GM12878 (cell line): ENCODE data around the gene SAFB. TPM values are rescaled to one million over a fixed set of nuclear protein-coding genes. Genes with fewer than 3 reads are reported as not detected.

Experiments
- ATAC-seq: fragments of 200-7000 bp; cut with Tn5 transposase; 3 replicates; pipeline ENCODE4 v1.9.1; 2020; ENCODE audit warnings: mild to moderate bottlenecking, moderate library complexity
- BruUV-seq: library from RNA; stranded (reverse); fragments of 400-500 nt; replicated peaks from 2 replicates; lab custom pipeline; 2021; lab: Mats Ljungman, UMichigan
- CTCF ChIA-PET: fragments of 300-600 bp; sonication (Branson Sonifier 250); formaldehyde crosslinking; extraction: SDS; loops from one replicate; lab custom pipeline; 2021; ENCODE audit warnings: inconsistent platforms; lab: Yijun Ruan, JAX
- POLR2A ChIA-PET: fragments of 350-600 bp; formaldehyde crosslinking; extraction: SDS; loops from one replicate; lab custom pipeline; 2021; ENCODE audit warnings: inconsistent platforms; lab: Charles Lee
- RAD21 ChIA-PET: fragments of 300-600 bp; sonication (Branson Sonifier 250); formaldehyde crosslinking; loops from one replicate; lab custom pipeline; 2023; ENCODE audit warnings: antibody characterized with exemption; ENCODE audit not compliant: unreplicated experiment; lab: Charles Lee
- SMC1A ChIA-PET: fragments of 300-600 bp; sonication (Branson Sonifier 250); formaldehyde crosslinking; loops from one replicate; lab custom pipeline; 2023; ENCODE audit not compliant: unreplicated experiment, uncharacterized antibody; lab: Charles Lee
- DNase-seq: peaks from one replicate; pipeline ENCODE4 v3.0.0-alpha.2; 2011; ENCODE audit warnings: low read depth, low spot score
- FAIRE-seq: peaks from 3 replicates; lab custom pipeline; 2011; peaks lifted over from hg19 to GRCh38; lab: Jason Lieb, UNC
- H2AFZ ChIP-seq: 2 replicates; pipeline ENCODE4 v1.6.0; 2011; ENCODE audit warnings: low read depth, low read length, control low read depth; ENCODE audit not compliant: control insufficient read depth
- H3K27ac ChIP-seq: 2 replicates; pipeline ENCODE4 v1.5.1; 2011; ENCODE audit warnings: control low read depth; ENCODE audit not compliant: control insufficient read depth, insufficient read depth
- H3K27me3 ChIP-seq, 2 experiments: replicated peaks in 1 of 2; 2 replicates each; pipeline versions ENCODE4 v1.6.0 to v1.6.1; 2011; ENCODE audit warnings: low read length in 1 of 2; ENCODE audit not compliant: control insufficient read depth in 2 of 2, insufficient read depth in 2 of 2
- H3K36me3 ChIP-seq, 2 experiments: 2 replicates each; pipeline ENCODE4 v1.5.1; 2011; ENCODE audit warnings: low read length in 1 of 2; ENCODE audit not compliant: control insufficient read depth in 2 of 2, insufficient read depth in 2 of 2
- H3K4me1 ChIP-seq: 2 replicates; pipeline ENCODE4 v1.6.1; 2011; ENCODE audit warnings: mild to moderate bottlenecking, low read length, moderate library complexity, mixed read lengths; ENCODE audit not compliant: control insufficient read depth, insufficient read depth
- H3K4me2 ChIP-seq: 2 replicates; pipeline ENCODE4 v1.6.0; 2011; ENCODE audit warnings: control low read depth; ENCODE audit not compliant: control insufficient read depth, insufficient read depth
- H3K4me3 ChIP-seq: fragments of 200-600 bp; sonication (generic); 2 replicates; pipeline ENCODE4 v1.5.1; 2016
- H3K79me2 ChIP-seq: 2 replicates; pipeline ENCODE4 v1.6.0; 2011; ENCODE audit warnings: low read length; ENCODE audit not compliant: control insufficient read depth, insufficient read depth
- H3K9ac ChIP-seq: 2 replicates; pipeline ENCODE4 v1.8.0; 2011; ENCODE audit warnings: low read length, control low read depth, mixed read lengths; ENCODE audit not compliant: control insufficient read depth, insufficient read depth
- H3K9me3 ChIP-seq: replicated peaks from 3 replicates; pipeline ENCODE4 v1.5.1; 2011; ENCODE audit warnings: mild to moderate bottlenecking, low read length; ENCODE audit not compliant: control insufficient read depth, insufficient read depth
- H4K20me1 ChIP-seq: 2 replicates; pipeline ENCODE4 v1.6.0; 2011; ENCODE audit not compliant: control insufficient read depth, insufficient read depth
- CBX3 ChIP-seq: fragments of 200-600 bp; sonication (generic); IDR thresholded peaks from 2 replicates; pipeline ENCODE4 v1.6.1; 2016; ENCODE audit warnings: low read depth, borderline replicate concordance
- EP300 ChIP-seq, 2 experiments: fragments of 150-350 bp in 1 of 2; IDR thresholded peaks; 2 replicates each; pipeline ENCODE4 v1.6.1; 2011 to 2012; ENCODE audit warnings: low read depth in 2 of 2, low read length in 2 of 2, borderline replicate concordance in 1 of 2, improper control_type of control experiment in 1 of 2, inconsistent platforms in 1 of 2; ENCODE audit not compliant: control insufficient read depth in 1 of 2
- JUND ChIP-seq: IDR thresholded peaks from 2 replicates; pipeline ENCODE4 v1.6.1; 2012; ENCODE audit warnings: low read depth, mild to moderate bottlenecking, low read length, improper control_type of control experiment, moderate library complexity
- MEF2B ChIP-seq: fragments of 450-650 bp; IDR thresholded peaks from 2 replicates; pipeline ENCODE4 v1.6.1; 2018; ENCODE audit warnings: mild to moderate bottlenecking, moderate library complexity; ENCODE audit not compliant: partially characterized antibody, poor library complexity, severe bottlenecking
- MLLT1 ChIP-seq: fragments of 450-650 bp; IDR thresholded peaks from 2 replicates; pipeline ENCODE4 v1.6.1; 2016; ENCODE audit warnings: mild to moderate bottlenecking
- PML ChIP-seq: IDR thresholded peaks from 2 replicates; pipeline ENCODE4 v1.6.1; 2012; ENCODE audit warnings: low read length, inconsistent platforms
- POLR2A ChIP-seq: IDR thresholded peaks from 2 replicates; pipeline ENCODE4 v1.6.1; 2011; ENCODE audit warnings: low read depth, mild to moderate bottlenecking, low read length
- POLR2AphosphoS5 ChIP-seq: IDR thresholded peaks from 2 replicates; pipeline ENCODE4 v1.6.1; 2011; ENCODE audit warnings: mild to moderate bottlenecking, low read length, inconsistent platforms
- RELA ChIP-seq: fragments of 450-650 bp; IDR thresholded peaks from 2 replicates; pipeline ENCODE4 v1.8.0; 2014; ENCODE audit warnings: borderline replicate concordance; ENCODE audit not compliant: partially characterized antibody
- SMAD5 ChIP-seq: IDR thresholded peaks from 2 replicates; pipeline ENCODE4 v1.6.1; 2016; ENCODE audit warnings: antibody characterized with exemption, low read depth
- ZBTB11 ChIP-seq: fragments of 450-650 bp; formaldehyde crosslinking; IDR thresholded peaks from 2 replicates; pipeline ENCODE4 v1.5.0; 2022; ENCODE audit warnings: mild to moderate bottlenecking, missing genetic modification characterization
- WGBS: methylation state at CpG from one replicate; pipeline ENCODE4 v1.1.6; 2016; ENCODE audit warnings: low lambda C conversion rate; ENCODE audit not compliant: insufficient replicate concordance, insufficient coverage; ENCODE audit errors: missing lambda C conversion rate; 5-methylcytosine and 5-hydroxymethylcytosine counted together
- in situ Hi-C: fragments of 300-500 bp; cut with MboI; formaldehyde crosslinking; loops from 9 replicates; pipeline ENCODE4 v1.14.3; 2018; ENCODE audit warnings: mixed read lengths
- intact Hi-C: fragments of 100-400 bp; cut with micrococcal nuclease; formaldehyde crosslinking; loops from one replicate; pipeline ENCODE4 v1.14.2; 2022; ENCODE audit not compliant: unreplicated experiment
- polyA plus RNA-seq, 11 experiments: library from polyadenylated mRNA; depleted of rRNA in 4 of 11; unstranded in 6 of 11; stranded (reverse) in 5 of 11; fragments of >200 nt; fragmentation: Nextera tagmentation in 4 of 11; fragmentation: Illumina TruSeq in 1 of 11; extraction: Ambion mirVana in 4 of 11; extraction: Trizol in 1 of 11; gene quantifications; 1 replicate in 1 of 11; 2 replicates in 10 of 11; pipeline versions ENCODE4 v1.2.1 to v1.2.3, GENCODE V29; 2011 to 2016; ENCODE audit warnings: inconsistent platforms in 2 of 11, missing spikeins in 2 of 11, low read depth in 1 of 11
- total RNA-seq, 4 experiments: library from RNA; depleted of rRNA in 3 of 4; stranded (reverse); fragments of >200 nt in 3 of 4; fragmentation: Illumina TruSeq in 1 of 4; extraction: Trizol in 1 of 4; gene quantifications; 2 replicates each; pipeline versions ENCODE4 v1.2.1 to v1.2.3, GENCODE V29; 2013 to 2021

SAFB gene
- total and polyA plus RNA-seq, 10 of the 15 experiments (the other 5 are each of a cell fraction or from before 2014, with no cell fraction given) = 1.6 to 131 (median 61.2) TPM

GRCh38 chr19:5693195-5694166 lies 70.6 kb downstream of the SAFB start:
- BruUV-seq = no TSS peak

More at GRCh38 chr19:5693195-5694166, 70.6 kb downstream of the SAFB start:
- no peaks in the 10 kb centered on the region; the same call in none of the 2 replicates for H4K20me1 ChIP-seq
- peaks cover 49% of the 10 kb centered on the region for H3K79me2 ChIP-seq
- no peaks in the 10 kb centered on the region for H3K9me3 ChIP-seq
- RAD21 ChIA-PET = no interaction called here
- DNase-seq = no peak
- no peak overlapping the region for H2AFZ ChIP-seq
- TF ChIP-seq JUND = no peak
- TF ChIP-seq PML = peak; percentile 58; the same call in 1 of the 2 replicates
- peak; percentile 30; the same call in 1 of the 2 replicates for TF ChIP-seq SMAD5
- peak; percentile 75 for TF ChIP-seq POLR2AphosphoS5
- no peak for TF ChIP-seq EP300 (IDR thresholded peaks at IDR 0.05; ENCODE audit: borderline replicate concordance in 1 of 2, control insufficient read depth in 1 of 2, low read depth in 2 of 2, low read length in 2 of 2)
- TF ChIP-seq MLLT1 = no peak
- no peak for TF ChIP-seq MEF2B
- no peak for TF ChIP-seq RELA
- peak; percentile 79 for TF ChIP-seq POLR2A
- no peak for TF ChIP-seq CBX3
- no peak for TF ChIP-seq ZBTB11 (CRISPR knock-in tag)
- H3K27me3 ChIP-seq = no peaks in the 10 kb centered on the region
- H3K27ac ChIP-seq = no peak overlapping the region
- H3K4me2 ChIP-seq = peak overlapping the region; percentile 64; the same call in 1 of the 2 replicates
- intact Hi-C loops (no loop called here), in situ Hi-C loops (no loop called here)
- CTCF ChIA-PET = no interaction called here
- WGBS = 73% methylated on average over 39 of the region's 39 CpGs
- ATAC-seq = no peak
- peak overlapping the region; percentile 94; the same call in 1 of the 2 replicates for H3K4me3 ChIP-seq
- peaks cover 10% of the 10 kb centered on the region for H3K4me1 ChIP-seq
- H3K36me3 ChIP-seq = peaks cover 9 to 57% of the 10 kb centered on the region in 2 experiments
- peak overlapping the region; percentile 30; the same call in 1 of the 2 replicates for H3K9ac ChIP-seq
- no peak for FAIRE-seq
- POLR2A ChIA-PET = interaction anchor here (0.5 kb wide), 1 partner anchor 19 kb away, joined by 4 read pairs; no protein-coding TSS in a partner anchor
- SMC1A ChIA-PET = no interaction called here
